HL-60/S4 (cell line): ENCODE results near the gene TADA2A.
"Not testable (repeated sequence)": the region's sequence is repeated elsewhere in the genome, so short reads cannot be mapped to it uniquely, and the experiment has no call there.

Experiments used
- in situ Hi-C: fragments of 300-500 bp; cut with MboI; formaldehyde crosslinking; loops from 2 replicates; pipeline ENCODE4 v1.14.3; 2022; ENCODE audit warnings: low sequenced_read_pairs

TADA2A gene

DNA sequence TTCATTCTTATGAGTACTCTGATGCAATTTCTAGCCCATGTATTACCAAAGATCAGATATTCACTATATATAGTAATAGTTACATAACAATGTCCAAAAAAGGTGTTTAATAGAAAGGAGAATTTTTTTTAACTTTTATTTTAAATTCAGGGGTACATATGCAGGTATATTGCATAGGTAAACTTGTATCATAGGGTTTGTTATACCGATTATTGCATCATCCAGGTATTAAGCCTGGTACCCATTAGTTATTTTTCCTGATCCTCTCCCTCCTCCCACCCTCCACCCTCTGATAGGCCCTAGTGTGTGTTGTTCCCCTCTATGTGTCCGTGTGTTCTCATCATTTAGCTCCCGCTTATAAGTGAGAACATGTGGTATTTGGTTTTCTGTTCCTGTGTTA is 51.1 kb downstream of the TADA2A start:
- in situ Hi-C loops, result not testable (repeated sequence)

DNA sequence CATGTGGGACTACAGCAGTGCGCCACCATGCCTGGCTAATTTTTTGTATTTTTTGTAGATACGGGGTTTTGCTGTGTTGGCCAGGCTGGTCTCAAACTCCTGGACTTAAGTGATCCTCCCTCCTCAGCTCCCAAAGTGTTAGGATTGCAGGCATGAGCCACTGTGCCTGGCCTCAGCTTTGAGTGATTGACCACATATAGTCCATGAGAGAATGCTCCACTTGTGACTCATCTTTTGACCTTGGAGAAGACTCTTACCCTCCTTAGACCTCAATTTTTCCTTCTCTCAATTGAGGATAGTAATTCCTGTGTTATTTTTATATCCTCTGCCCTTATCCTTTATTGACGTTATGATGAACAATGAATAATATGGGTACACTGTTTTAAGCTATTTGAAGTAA is 52.1 kb downstream of the TADA2A start:
- in situ Hi-C loops, result no loop called here

DNA sequence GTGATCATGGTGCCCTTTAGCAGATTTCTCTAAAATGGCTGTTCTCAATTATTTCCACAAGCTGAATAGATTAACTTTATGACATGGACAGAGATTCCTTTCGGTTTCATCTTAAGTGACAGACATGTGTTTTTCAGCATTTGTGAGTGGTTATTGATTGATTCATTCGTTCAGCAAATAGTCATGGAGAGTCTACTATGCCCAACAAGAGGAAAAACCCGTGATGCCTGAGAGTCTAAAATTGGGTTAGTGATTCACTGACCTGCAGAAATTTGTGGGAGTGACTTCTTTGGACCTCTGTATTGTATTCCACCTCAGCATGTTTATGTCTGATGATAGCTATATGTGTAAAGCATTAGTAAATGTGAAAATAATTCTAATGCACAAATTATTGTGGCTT is 55.0 kb downstream of the TADA2A start:
- in situ Hi-C loops, result no loop called here

DNA sequence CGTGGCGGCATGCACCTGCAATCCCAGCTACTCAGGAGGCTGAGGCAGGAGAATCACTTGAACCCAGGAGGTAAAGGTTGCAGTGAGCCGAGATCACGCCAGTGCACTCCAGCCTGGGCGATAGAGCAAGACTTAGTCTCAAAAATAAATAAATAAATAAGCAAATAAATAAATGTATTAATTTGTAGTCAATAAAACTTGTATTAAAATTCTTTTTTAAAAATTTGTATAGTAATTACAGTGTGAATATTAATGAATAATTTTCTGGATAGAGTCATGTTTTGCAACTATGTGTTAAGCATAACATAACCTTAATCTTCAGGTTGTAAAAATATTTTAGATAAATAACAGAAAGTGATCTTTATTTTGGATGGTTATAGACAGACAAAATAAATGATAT is 55.8 kb downstream of the TADA2A start:
- in situ Hi-C loops, result no loop called here

DNA sequence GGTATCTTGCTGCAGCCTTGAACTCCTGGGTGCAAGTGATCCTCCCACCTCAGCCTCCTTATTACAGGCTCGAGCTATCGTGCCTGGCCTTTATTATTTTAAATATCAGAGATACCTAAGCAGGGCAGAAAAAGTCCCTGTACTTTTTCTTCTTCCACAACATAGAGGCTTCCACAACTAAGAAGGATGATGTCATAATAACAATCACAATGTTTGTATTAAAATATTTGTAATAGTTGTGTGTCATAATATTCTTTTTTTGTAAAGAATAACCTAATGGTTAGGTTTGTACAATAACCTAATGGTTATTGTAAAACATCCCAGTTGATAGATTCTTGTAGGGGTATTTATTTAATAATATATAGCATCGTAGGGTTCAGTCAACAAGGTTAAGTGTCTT is 56.4 kb downstream of the TADA2A start:
- in situ Hi-C loops, result no loop called here

DNA sequence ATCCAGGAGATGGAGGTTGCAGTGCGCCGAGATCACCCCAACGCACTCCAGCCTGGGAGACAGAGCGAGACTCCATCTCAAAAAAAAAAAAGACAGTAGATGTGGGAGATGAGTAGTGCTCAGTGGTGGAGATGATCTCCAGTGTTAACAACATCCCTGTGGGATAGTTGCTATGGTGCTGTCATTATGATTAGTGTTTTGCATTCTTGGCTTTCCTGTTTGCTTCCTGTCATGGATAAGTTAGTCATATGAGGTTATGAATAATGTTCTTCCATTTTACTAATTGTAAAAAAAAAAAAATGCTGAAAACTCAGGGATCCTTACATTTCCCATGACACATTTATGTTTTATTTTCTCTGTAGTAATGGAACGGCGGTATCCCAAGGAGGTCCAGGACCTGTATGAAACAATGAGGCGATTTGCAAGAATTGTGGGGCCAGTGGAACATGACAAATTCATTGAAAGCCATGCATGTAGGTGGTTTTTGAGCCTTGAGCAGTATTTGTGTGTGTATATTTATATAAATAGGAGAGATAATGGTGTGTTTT is 58.5 kb downstream of the TADA2A start:
- in situ Hi-C loops, result no loop called here

DNA sequence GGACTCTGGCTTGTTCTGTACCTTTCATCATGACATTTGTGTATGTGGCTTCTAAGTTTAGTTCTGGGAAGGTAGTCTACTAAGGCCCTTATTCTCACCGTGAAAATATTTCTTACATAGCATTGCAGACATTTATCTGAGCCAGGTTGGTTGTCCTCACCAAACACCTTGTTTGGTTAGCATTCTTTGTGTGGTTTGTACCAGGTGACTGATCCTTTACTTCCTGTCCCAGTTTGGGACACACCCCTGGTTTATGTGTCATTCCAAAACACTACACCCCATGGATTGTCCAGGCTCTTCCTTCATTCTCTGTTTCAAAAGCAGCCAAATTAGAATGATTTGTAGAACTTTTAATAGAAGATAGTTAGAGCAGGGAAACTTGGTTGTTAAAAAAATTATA is 59.8 kb downstream of the TADA2A start:
- in situ Hi-C loops, result no loop called here

DNA sequence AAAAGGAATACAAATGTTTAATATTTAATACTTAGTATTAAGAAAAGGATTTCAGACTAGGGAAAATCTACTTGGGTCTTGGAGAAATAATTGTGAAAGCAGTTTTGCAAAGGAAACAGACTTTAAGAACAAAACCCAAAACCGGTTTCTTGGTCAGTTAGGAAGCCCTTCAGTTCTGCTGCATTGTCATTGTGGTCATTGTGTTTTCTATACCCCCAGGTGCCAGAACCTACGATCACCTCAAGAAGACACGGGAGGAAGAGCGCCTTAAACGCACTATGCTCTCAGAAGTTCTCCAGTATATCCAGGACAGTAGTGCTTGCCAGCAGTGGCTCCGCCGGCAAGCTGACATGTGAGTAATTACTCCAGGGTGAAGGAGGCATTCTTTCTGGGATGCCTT is 63.5 kb downstream of the TADA2A start:
- in situ Hi-C loops, result no loop called here

DNA sequence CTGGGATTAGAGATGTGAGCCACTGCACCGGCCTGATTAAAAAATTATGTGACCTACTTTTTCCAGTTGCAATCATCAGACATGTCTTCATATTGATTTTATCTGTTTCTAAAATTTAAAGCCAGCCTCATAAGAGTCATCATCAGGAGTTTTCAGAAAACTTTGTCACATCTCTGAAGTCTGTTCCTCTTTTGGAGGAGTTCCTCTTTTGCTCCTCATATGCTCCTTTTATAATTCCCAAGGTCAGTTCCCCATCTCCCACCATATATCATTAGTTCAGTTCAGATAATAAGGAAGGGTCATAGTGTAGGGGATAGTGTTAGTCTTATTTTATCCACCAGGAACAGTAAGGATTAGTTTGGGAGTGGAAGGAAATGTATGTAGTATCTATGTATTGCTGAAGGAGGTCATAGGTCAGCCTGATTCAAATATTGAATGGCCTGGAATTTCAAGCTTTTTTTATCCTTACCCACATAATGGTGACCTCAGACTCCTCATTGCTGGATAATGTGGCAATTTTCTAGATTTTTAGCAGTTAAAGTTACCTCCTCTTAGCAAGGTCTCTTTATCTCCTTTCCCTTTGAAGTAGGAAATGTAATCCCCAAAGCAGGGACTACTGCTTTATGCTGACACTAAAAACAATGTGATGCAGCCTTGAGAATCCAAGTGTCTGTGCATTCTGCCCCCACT is 69.2 kb downstream of the TADA2A start:
- in situ Hi-C loops, result no loop called here

DNA sequence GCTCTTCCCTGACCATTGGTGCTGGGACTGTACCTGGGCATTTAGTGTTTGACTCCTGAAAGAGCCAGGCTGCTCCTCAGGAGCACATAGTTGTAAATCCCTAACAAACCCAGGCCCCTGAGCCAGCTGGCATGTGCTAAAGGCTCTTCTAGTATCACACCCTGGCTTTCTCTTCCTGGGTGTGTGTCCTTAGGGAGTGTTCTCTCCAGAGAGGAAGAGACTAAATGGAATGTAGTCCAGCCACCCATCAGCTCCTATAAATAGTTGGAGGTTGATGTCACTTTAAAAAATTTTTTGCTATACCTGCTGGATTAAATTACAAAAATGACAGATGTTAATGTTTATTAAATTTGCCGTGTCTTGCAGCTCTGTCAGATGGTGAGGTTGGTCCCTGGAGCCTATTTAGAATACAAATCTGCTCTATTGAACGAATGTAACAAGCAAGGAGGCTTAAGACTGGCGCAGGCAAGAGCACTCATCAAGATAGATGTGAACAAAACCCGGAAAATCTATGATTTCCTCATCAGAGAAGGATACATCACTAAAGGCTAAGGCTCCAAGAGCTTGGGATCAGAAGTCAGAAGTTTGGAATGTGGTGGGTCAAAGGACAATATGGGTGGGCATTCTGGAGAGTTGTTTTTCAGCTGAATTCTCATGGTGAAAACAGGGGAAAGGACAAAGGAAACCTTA is 69.9 kb downstream of the TADA2A start:
- in situ Hi-C loops, result no loop called here

DNA sequence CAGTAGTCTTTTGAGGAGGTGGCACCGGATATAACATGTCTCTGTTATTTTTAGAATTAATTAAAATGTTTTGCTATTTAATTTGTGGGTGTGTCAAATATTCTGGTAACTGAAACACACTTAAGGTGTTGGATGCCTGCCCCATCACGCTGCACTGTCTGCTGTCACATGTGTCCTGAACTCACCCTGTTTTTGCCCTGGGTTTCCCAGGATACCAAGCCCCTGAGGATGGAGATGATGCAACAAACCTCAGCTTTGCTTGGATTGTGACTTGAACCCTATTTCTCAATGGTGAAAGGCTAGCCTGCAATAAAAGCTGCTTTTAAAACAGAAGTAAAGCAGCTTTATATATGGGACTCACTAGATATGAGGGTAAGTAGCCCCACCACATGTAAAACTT is 71.5 kb downstream of the TADA2A start:
- in situ Hi-C loops, result no loop called here

DNA sequence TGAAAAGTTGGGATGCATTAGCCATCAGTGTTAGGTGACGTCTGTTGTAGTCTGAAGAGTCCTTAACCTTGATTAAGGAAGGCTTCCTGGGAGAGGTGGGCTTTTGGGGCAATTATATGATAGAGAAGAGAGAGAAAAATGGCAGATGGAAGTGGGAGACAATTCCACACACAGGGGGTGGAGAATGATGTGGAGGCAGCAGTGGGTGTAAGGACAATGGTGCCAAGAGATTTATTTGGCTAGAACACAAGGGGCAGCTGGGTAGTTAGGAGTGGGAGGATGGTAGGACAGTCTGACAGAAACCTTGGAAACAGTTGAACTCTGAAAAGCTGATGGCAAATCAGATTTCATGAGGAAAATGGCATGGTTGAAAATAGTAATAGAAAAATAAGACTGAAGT is 72.3 kb downstream of the TADA2A start:
- in situ Hi-C loops, result no loop called here

DNA sequence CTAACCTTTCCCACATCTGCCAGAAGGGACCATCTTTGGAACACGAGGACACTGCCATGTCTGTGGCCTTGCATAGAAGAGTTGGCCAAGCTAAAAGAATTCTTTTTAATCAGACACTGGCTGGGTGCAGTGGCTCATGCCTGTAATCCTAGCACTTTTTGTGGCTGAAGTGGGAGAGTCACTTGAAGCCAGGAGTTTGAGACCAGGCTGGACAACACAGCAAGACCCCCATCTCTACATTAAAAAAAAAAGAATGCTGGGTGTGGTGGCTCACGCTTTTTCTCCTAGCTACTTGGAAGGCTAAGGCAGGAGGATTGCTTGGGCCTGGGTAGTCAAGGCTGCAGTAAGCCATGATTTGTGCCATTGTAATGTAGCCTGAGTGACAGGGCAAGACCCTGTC is 73.7 kb downstream of the TADA2A start:
- in situ Hi-C loops, result no loop called here

DNA sequence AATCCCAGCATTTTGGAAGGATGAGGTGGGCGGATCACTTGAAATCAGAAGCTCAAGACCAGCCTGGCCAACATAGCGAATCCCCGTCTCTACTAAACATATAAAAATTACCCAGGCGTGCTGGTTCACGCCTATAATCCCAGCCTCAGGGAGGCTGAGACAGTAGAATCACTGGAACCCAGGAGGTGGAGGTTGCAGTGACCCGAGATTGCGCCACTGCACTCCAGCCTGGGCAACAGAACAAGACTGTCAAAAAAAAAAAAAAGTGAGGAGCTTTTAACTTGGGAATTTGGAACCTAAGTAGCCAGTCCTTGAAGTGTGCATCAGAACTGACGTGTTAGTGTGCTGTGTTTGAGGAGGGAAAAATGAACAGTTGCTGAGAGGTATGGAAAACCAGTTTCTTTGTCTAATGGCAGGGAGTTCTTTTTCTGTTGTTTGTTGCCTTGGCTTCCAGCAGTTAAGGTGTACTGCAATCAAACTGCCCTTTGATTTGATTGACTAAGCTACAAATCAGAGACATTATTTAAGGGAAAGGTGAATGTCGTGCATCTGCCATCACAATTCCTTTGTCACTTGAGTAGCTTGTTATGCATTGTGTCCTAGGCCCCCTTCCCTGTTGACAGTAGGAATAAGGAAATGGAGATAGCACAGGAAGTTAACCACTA is 74.4 kb downstream of the TADA2A start:
- in situ Hi-C loops, result no loop called here

DNA sequence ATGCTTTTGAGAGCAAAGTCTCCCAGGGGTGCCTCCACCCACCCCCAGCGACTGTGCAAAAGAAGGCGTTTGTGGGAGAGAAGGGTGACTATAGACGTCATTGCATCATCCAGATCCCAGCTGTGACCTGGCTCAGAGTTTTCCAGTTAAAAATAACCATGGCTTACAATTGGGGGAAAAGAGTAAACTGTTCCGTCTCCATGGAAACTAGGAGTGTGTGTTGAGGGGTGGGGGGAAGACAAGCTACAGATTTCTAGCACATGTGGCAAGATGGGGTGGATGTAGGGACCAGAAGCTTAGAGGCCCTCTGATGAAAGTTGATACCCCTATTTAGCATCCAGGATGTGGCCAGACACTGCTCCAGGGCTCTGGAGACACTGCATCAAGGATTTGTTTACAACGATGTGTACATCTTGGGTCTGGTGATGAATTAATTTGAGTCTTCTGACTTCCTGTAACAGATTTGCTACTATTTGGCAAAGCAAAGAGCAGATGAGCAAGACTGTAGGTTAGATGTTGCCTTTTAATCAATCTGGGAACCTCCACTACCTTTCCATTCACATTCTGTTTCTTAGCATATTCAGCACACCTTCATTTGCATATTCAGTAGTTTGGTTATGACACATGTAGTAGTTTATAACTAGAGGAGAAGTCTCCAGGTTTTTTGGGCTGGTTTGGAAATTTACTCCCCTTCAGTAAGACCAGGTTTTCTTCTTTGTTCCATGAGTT is 76.8 kb downstream of the TADA2A start:
- in situ Hi-C loops, result no loop called here

DNA sequence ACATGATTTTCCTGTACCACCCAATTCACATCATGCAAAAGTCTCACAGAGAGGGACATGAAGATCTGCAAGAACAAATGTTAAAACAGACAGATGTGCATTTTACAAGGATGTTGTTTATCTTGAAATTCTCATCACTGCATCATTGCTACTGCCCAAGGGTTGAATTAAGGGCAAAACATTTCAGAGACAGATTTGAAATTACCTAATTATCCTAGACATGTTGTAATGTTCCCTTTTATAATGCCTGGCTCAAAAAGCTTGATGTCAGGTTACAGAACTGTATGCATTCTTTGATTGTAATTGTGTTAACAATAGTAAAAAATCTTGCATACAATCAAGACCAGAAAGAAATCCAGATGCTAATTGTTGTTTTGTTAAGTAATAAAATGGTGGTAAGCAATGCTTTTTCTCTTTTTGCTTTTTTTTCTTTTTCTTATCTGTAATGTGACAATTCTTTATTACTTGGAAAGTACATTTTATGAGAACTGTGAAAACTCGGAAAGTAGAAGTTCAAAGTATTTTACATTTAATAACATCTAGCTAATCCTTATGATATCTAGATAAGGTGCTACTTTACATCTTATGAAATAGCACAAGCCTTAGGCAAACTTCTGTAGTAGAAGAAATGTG is 79.4 kb downstream of the TADA2A start:
- in situ Hi-C loops, result no loop called here

DNA sequence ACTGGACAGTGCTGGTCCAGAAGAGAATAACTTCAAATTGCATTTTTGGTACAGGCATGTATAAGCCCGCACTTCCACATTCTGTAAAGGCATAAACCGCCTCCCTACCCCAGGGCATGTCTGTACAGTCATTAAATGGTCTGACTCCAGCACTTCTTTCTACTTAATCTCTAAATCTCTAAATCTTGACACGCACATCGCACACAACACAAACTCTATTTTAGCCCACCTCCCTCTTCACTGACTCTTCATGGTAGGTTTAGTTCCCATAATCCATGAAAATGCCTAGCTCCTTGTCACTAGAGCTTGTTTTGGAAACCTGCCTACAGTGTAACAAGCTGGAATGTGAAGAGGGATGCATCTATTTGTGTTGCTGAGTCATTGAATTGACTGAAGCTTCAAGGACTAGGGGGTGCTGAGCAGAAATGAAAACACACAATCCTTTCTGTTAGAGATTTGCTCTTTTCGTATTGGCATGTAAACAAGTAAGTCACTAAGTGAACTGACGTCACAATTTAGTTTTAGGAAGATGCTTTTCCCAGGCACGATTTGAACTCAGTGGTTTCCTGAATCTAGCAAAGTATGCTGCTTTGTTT is 81.4 kb downstream of the TADA2A start:
- in situ Hi-C loops, result no loop called here

DNA sequence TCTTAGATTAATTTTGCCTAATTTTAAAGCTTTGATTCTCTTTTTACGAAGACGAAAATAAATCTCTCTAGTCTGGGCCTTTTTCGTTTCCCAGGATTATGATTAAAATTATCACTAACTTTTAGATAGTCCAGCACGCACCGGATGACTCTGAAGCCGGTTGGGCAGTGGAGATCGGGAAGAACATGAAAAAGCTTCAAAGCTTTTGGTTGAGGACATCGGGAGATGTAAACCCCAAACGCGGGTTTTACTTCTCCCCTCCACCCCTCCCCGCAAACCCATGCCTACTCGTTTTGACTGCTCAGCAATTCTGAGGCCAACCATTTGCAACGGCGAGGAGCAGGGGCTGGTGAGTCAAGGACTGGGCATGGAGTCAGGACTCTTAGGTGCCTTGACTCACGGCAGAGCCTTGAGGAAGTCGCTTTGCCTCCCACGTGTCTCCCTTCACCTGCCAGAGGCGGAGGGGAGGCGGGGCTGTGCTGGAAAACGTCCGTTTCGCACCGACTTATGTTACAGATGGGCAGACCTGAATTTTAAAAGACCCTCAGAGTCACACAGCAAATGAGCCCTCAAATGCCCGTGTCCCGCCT is 82.0 kb downstream of the TADA2A start:
- in situ Hi-C loops, result no loop called here

DNA sequence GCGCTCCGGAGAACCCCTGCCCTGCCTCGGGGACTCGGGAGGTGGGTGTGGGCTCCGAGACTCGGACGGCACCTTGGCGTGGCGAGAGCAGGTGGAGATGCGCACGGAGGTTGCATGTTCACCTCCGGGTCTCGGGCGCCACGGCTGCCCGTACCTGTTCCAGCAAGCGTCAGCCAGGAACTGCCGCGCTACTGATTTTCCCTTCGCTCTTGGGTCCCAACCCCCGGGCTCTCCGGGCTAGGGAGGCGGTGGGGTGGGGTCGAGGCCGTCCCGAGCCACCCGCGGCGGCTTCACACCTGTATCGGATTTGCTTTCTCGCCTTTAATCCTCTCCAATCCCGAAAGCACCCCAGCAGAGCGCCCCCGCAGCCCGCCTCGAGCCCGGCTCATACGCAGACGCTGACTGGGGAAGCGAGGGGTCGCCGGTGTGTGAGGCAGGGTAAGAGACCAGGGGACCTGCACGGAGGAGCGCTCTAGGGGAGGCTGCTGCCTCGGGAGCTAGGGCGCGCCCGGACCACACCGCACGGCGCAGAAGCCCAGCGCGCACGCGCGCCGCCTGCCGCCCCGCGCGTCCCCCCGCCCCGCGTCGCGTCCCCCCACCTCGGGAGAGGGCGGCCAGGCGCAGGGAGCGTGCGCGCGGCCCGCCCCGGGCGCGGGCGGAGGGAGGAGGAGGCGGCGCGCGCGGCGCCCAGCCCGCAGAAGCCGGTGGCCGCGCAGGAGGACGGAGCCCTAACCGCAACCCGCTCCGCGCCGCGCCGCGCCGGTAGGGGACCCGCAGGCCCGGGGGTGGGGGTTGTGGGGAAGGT is 82.7 kb downstream of the TADA2A start, which contains the start of gene DUSP14:
DUSP14 (plus strand) TSS at position 695 of the 805 bp plus-strand sequence. CDS start 22,382 bp downstream, outside the sequence.
- in situ Hi-C loops, result no loop called here
